B cell (primary cell): Measurements from ENCODE around the gene MRTFB.

Source experiments
- EZH2 ChIP-seq: IDR thresholded peaks from 2 replicates; pipeline ENCODE4 v1.6.1; 2012; ENCODE audit warnings: borderline replicate concordance, low read depth, mild to moderate bottlenecking, moderate library complexity, low read length; ENCODE audit not compliant: insufficient read depth, poor library complexity, severe bottlenecking
- TF ChIP-seq, protein P1 (sequence below): fragments of 200-600 bp; IDR thresholded peaks from one replicate; pipeline ENCODE4 v1.8.0; 2022; ENCODE audit warnings: antibody characterized with exemption, mild to moderate bottlenecking

DNA sequence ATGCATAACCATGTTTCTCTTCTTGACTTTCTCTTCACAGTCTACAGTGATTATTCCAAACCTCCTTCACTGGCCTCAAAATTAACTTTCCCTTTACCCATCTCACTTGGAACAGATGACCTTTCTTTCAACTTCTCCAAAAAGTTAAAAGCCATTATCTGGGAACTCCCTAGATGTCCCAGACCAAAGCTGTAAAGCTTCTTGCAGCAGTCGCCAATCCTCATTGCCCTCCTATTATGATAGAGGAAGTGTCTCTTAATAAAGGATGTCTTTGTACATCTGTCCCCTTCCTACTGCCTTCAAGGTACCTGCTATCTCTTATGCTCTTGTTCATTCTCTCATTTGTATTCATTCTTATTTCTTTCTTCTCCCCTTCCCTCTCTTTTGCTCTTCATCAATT lies 127.5 kb downstream of the MRTFB start:
- TF ChIP-seq, protein P1, sequence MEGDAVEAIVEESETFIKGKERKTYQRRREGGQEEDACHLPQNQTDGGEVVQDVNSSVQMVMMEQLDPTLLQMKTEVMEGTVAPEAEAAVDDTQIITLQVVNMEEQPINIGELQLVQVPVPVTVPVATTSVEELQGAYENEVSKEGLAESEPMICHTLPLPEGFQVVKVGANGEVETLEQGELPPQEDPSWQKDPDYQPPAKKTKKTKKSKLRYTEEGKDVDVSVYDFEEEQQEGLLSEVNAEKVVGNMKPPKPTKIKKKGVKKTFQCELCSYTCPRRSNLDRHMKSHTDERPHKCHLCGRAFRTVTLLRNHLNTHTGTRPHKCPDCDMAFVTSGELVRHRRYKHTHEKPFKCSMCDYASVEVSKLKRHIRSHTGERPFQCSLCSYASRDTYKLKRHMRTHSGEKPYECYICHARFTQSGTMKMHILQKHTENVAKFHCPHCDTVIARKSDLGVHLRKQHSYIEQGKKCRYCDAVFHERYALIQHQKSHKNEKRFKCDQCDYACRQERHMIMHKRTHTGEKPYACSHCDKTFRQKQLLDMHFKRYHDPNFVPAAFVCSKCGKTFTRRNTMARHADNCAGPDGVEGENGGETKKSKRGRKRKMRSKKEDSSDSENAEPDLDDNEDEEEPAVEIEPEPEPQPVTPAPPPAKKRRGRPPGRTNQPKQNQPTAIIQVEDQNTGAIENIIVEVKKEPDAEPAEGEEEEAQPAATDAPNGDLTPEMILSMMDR, result no peak
- no peak for TF ChIP-seq EZH2
